SIG-M5 (cell line): Measurements from ENCODE around the gene SATB2.

Source experiments
- DNase-seq: peaks from one replicate; lab custom pipeline; 2025; lab: John Stamatoyannopoulos, UW

The SATB2 gene

DNA sequence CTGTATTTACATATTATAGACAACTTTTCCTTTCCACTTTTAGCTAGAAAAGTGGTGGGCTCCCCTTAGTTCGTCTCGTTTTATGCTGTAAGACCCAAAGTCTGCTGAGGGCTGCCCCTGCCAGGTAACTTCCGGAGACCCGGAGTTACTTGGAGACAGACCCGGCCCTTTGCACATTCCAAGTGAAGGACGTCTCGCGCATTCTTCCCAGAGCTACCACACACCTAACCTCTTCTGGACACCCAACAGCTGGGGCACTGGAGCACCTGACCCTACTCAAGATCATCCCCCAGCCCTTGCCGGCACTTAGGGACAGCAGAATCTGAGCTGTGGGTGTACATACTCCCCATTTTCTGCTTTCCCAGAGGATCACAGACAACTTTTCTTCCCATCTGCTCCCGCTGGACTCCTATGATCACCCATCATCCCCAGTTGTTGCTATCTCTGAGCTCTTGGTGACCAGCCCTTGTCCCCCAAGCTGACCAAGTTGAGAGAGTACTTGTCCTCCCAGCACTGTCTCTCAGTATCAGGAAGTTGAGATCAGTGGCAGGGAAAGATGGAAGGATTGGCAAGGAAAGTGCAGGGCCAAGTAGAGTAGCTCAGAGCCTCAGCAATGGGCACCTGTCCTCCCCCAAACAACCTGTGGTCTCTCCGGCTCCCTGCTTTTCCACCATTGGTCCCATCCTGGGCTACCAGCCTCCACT lies 8.4 kb upstream of the SATB2 start:
- no peak for DNase-seq

- no peak for DNase-seq
Observed at GRCh38 chr2:199465390-199465789, 7.7 kb upstream of the SATB2 start.

- no peak for DNase-seq
Observed at GRCh38 chr2:199464606-199465352, 7.0 kb upstream of the SATB2 start.

- DNase-seq = no peak
Observed at GRCh38 chr2:199463708-199464605, 6.2 kb upstream of the SATB2 start.

DNA sequence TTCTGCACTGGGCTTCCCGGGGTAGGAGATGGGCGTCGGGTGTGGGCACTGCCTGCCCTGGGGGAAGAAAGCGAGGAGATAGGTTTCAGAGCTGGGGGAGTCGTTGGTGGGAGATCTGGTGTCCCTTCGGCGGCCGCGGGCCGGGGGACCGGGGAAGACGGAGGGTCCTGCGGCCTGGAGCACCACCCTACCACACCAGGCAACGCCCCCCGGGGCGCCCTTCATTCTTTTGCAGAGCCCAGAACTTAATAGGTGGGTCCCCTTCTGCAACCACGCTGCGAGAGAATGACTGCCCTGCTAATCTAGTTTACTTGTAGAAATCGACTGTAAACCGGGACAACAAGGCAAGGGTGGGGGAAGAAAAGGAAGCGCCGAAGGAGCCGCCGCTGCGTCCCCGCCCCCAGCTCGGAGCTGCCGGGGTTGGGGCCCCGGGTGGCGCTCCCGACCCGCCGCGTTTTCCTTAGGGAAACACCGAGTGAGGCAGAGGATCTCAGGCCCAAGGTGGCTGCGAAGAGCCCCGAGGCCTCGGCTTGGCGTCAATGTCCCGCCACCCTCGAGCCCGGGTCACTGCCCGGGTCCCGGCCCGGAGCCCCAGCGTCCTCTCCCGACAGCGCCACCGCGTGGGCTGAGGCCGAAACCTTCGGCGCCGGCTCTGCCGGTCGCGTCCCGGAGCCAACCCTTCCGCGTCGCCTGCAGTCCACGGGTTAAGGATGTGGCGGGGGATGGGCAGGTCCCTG lies 5.4 kb upstream of the SATB2 start:
- no peak for DNase-seq

GRCh38 chr2:199462347-199462955 lies 4.7 kb upstream of the SATB2 start:
- DNase-seq = no peak

DNA sequence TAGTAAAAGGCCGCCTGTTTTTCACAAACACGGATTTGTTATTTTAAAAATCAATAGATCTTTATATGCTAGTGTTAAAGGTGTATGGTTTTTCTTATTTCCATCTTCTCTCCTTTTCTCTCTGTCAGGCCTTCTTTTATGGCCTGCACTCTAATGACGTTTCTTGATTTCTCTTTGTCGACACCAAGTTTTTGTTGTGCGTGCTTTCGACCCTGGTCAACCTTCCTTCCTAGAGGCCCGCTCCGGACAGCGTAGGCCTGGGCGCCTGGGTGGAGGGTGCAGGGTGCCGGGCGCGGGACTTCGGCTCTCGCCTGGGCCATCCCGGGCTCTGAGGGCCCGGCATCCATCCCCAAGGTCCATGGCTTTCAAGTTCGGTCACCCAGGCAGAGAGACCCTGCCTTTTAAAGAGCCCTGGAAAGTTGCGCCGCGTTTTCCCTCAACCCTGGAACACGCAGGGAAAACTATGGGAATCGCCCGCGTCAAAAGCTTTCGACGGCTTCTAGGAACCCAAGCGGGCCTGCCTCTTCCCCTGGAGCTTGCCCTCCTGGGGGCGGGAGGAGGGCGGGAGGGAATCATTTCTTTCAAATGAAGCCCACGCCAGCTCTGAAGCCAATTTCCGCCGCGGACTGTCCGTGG lies 4.1 kb upstream of the SATB2 start:
- no peak for DNase-seq

DNA sequence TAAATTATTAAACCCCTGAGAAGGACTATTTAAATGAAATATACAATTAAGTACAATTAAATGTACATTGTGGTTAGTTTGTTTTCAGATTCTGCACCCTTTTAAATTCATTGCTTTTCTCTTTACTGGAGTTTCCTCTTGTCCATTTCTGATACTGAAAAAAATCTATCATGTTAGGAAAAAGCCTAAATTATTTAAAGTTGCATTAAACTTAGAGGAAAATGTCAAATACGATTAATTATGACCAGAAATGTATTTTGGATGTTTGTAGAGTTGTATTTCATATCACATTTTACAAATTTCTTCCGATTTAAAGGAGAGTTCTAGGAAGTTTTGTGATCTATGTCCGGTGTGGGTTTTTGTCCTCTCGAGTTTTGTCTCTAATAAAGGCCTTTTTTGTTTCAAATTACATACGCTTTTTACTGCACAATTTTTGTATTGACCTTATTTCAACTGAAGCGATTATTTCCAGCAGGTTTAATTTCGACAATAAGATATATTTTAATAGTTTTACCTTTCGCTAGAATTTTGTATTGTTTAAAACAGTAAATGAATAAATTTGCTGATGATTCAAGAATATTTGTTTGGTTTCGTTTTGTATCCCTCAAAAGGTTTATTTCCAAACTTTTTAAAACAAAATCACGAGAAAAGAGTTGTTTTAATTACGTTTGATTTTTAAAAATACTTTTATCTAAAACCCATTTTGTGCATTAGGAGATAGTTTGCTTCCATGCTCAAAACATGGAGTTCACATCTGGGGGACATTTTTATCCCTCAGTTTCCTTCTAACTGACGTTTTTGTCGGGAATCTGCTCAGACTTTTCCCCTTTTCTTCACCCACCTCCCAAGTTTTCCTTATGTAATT lies 3.3 kb upstream of the SATB2 start:
- DNase-seq = no peak

- DNase-seq = peak; percentile 43
Observed at GRCh38 chr2:199460101-199460671, 2.4 kb upstream of the SATB2 start.

- DNase-seq = peak; percentile 25
Observed at GRCh38 chr2:199459286-199460100, 1.8 kb upstream of the SATB2 start.

DNA sequence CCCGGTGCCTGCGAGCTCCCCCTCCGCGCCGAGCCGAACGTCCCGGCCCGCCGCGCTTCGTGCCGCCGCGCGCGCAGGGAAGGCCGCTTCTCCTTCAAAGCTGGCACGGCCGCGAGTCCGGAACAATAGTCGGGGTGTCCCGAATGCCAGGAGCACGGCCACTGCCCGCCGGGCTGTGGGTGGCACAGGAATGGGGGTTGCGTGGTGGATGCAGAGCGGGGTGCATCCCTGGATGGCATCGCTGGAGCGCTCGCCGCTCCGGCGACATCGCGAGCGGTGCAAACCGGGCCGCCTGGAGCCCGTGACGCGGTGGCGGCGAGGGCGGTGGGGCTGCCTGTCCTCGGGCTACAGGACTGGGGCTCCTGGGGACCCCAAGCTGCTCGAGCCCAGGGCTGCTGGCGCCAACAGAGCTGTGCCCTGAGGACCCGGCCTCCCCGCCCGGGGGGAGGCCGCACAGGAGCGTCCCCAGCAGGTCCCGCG lies 1.1 kb upstream of the SATB2 start:
- DNase-seq = no peak

DNA sequence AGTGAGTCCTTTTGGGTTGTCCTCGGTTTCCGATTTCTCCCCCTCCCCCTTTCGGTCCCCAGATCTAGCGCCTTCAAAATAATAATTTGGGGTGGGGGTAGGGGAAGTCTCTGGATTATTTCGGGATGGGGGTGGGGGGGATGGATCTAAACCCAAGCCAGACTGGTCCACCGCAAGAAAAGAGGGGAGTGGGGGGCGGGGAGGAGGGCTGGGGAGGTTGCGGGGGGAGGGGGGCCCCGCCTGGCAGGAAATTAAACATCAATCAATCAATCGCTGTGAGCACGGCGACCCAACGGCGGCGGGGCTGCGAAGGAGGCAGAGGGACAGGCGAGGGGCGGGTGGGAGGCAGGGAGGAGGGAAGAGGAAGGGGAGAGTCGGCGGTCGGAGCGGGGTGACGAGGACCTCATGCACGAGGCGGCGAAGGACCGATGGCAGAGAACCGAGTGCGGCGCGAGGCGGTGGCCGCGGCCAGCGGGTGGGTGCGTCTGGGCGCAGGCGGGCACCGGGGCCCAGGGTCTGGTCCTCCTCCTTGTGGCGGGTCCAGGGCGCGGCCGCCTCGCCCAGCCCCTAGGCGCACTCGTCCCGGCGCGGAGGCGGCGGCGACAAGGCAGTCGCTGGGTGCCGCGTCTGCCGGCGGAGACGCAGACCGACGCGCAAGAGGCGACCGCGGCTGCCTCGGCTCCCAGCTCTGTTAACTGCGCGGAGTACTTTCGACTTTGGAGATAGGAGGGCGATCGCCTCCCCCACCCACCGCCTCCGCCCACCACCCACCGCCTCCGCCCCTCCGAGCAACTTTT lies 468 bp upstream of the SATB2 start:
- DNase-seq = no peak

GRCh38 chr2:199456383-199457146 lies 1.2 kb downstream of the SATB2 start:
- no peak for DNase-seq

GRCh38 chr2:199455545-199456382 lies 2.0 kb downstream of the SATB2 start:
- no peak for DNase-seq

DNA sequence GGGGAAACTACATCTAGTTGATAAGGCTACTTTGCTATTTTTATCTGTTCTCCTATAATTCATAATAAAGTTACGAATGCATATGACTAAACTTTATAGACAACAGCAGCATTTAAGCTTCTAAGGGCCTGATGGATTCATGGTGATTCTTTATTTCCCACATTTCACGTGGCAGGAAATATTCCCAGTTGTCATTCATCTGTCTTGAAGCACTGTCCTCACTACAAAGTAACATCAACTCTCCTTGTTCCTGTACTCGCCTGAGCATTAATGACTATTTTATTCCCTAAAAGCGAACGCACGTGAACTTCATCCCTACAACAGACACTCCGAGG lies 2.6 kb downstream of the SATB2 start:
- DNase-seq = no peak

GRCh38 chr2:199452991-199453379 lies 4.8 kb downstream of the SATB2 start:
- no peak for DNase-seq
